Measurements from ENCODE around the gene GAD1.

GAD1 gene

DNA sequence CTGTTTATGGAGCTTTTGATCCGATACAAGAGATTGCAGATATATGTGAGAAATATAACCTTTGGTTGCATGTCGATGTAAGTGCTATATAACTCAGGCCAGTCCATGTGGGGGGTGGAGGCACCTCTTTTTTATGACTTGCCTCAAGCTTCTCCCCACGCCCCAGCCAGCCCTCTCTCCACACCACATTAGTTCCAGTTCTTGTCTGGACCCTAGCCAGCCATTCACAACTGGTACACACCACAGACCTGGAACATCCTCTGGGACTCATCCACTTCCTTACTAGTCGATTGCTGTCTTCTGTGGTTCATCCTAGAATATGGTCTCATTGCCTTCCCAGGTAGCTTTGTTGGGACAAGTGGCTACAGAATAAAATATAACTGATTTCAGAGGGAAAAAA lies 31.0 kb downstream of the GAD1 start:
- DNase-seq: no peak

GRCh38 chr2:170848587-170848986 lies 31.9 kb downstream of the GAD1 start:
- no peak for DNase-seq

DNA sequence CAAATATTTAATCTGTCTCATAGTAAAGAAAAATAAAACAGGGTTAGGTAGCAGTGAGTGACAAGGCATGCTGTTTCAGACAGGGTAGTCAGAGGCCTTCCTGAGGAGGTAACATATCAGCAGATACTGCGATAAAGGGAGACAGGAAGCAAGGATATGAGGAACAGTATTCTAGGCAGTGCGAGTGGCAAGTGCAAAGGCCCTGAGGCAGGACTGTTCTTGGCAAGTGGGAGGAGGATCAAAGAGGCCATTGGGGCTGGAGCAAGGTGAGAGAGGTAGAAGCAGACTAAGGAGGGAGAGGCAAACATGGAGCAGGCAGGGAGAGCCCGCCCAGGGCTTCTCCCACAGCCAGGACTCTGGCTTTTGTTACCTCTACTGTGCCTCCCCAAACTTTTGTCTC lies 33.6 kb downstream of the GAD1 start:
- DNase-seq: no peak

- DNase-seq: no peak
These were observed 34.9 kb downstream of the GAD1 start for GRCh38 chr2:170851635-170852034.

DNA sequence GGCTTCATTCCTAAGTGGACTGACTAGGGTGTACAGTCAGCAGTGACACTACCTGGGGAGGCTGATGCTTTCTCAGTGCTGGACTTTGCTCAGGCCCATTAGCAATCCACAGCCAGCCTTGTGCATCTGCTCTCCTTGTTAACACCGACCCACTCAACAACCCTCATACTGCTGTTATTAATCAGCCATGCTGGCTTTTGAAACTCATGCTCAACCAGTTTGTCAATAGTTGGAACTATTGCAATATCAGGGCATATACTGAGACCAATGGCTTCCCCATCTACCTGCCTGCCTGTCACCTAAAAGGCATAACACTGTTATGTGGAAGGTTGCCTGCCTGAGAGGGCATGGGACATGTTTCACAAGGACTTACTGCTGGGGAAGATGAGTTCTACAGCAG lies 39.4 kb downstream of the GAD1 start:
- no peak for DNase-seq

DNA sequence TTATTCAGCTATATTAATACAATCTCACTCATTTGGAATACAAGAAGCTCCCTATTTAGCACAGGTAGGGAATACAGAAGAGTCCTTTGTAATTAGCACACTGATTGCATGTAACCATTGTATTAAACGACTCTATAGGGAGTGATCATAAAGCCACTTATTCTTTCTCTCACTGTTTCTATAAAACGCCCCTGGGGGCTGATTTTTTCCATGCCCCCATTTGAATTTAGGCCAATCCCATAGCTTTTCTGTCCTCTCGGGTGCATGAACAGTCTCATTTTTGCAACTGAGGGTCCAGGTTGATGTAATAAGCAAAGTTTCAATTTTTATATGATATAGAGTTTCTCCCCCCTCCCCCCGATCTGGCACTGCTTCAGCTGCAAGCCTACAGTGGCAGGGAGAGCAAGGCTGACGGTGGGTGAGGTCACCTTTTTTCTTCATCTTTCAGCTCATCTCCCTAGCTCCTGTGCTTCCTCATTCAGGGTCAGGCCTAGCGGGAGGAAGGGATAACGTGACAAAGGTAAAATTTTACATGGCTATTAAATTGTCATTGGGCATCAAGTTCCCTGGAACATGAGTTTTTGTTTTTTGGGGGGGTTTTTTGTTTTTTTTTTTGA lies 45.7 kb downstream of the GAD1 start:
- no peak for DNase-seq

DNA sequence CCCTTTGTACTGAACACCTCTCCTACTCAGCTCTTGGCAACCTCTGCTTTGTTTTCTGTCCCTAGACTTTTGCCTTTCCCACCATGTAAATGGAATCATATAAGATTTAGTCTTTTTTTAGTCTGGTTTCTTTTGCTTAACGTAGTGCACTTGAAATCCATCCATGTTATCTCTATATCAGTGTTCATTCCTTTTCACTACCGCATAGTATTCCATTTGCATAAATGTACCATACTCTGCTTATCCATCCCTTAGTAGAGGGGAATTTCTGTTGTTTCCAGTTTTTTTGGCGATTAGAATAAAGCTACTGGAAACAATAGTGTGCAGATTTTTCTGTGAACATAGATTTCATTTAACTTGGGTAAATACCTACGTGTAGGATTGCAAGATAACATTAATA lies 46.4 kb downstream of the GAD1 start:
- no peak for DNase-seq

DNA sequence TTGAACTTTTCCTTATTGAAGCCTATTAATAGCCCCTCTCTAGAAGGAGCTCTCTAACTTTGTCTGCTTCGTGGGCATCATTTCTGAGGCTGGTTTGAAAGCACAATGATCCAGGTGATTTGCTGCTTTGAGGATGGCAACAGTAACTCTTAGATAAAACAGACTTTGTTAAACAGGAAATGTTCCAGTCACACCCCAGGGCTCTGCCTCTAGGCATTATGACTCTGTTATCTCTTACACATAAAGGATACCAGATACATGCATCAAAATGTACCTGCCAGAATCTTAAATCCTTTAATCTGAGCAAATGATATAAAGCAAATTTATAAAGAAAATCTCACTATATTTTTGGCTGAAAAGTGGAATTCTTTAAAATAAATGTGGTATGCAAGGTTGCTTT lies 52.3 kb downstream of the GAD1 start:
- DNase-seq: no peak

DNA sequence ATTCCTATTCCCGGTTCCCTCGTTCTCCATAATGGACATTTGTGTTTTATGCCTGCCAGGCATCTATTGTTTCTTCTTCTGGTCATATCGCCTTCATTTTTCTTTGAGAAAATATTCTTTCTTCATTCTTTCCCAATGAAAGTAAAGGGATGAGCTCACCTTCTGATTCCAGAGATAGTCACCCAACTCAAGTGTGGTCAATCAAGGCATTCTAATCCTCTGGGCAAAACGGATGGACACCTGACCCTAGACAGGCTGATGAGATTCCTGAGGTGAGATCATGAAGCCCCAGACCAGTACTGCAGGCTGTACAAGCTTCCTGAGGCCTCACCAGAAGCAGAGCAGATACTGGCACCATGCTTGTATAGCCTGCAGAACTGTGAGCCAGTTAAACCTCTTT lies 52.8 kb downstream of the GAD1 start:
- no peak for DNase-seq

GRCh38 chr2:170873035-170873692 lies 56.5 kb downstream of the GAD1 start:
- DNase-seq: peak; percentile 94

DNA sequence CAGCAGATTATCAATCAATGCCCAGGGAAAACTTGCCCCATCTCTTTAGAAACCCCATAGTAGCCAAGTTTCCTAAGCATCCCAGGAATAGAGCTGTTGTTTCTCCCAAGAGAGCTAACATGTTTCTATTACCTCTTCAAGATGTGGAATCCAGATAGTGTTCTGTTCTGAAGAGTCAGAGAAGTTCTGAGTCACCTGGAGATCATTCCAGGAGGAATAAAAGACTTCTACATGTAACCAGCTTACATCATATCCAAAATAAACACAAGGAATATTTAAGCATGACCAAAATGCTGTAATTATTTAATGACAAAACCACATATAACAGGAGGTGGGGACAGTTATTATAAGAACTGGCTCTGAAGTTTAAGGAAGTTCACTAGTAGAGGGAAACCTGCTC lies 61.4 kb downstream of the GAD1 start:
- DNase-seq: no peak

- no peak for DNase-seq
These were observed 61.8 kb downstream of the GAD1 start for GRCh38 chr2:170878505-170878904.

- DNase-seq: no peak
These were observed 65.2 kb downstream of the GAD1 start for GRCh38 chr2:170881840-170882239.

DNA sequence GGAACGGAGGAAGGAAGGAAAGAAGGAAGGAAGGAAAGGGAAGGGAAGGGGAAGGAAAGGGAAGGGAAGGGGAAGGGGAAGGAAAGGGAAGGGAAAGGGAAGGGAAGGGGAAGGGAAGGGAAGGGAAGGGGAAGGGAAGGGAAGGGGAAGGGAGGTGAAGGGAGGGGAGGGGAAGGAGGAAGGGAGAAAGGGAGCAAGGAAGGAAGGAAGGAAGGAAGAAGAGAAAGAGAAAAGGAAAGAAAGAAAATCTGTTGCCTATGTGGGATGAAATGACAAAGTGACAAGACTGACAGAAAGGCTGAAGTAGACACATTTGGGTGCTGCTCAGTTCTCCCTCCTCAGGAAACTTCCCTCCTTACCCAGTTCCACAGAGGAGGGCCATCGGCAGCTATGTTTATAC lies 66.1 kb downstream of the GAD1 start:
- DNase-seq: no peak

- DNase-seq: no peak
These were observed 67.0 kb downstream of the GAD1 start for GRCh38 chr2:170883683-170884082.

DNA sequence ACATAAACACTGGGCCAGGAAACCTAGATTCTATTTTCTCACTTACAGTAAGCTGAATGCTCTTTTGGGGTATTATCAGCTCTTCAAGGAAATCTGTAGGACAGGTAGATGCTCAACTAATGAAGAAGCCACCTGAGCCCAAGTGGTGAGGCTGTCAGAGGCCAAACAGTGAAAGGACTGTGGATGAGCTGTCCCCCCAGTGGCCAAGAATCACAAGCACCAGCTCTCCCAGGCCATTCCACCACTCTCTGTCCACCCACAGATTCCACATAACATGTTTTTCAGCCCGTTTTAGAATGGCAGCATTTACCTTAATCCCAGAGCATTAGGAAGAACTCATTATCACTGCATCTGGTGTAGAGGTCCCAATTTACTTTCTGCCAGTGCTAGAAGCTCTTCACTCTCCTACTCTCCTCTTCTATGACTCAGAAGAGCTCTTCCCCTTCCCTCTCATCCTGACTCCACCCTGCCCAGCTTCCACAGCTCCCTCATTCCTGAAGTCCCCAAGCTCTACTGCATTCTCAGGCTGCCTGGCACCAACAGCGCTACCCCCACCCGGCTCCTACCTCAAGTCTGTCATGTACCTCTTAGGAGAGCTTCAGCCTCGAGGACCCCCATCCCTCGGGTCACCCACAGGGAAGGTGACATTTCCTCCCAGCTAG lies 68.6 kb downstream of the GAD1 start:
- no peak for DNase-seq

DNA sequence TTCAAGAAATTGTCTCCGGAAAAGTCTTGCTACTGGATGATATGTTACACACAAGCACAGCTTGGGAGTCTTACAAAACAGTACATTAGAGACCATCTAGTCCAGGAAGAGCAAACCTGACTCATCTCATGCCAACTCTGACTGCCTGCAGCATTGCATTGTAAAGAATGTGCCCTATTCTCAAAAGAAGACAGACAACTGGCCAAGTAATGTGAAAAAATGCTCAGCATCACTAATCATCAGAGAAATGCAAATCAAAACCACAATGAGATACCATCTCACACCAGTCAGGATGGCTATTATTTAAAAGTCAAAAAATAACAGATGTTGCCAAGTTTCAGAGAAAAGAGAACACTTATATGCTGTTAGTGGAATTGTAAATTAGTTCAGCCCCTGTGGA lies 69.7 kb downstream of the GAD1 start:
- no peak for DNase-seq

- DNase-seq: no peak
These were observed 70.8 kb downstream of the GAD1 start for GRCh38 chr2:170887496-170887895.

GRCh38 chr2:170887896-170888295 lies 71.2 kb downstream of the GAD1 start:
- no peak for DNase-seq

- no peak for DNase-seq
These were observed 75.2 kb downstream of the GAD1 start for GRCh38 chr2:170891893-170892292.

DNA sequence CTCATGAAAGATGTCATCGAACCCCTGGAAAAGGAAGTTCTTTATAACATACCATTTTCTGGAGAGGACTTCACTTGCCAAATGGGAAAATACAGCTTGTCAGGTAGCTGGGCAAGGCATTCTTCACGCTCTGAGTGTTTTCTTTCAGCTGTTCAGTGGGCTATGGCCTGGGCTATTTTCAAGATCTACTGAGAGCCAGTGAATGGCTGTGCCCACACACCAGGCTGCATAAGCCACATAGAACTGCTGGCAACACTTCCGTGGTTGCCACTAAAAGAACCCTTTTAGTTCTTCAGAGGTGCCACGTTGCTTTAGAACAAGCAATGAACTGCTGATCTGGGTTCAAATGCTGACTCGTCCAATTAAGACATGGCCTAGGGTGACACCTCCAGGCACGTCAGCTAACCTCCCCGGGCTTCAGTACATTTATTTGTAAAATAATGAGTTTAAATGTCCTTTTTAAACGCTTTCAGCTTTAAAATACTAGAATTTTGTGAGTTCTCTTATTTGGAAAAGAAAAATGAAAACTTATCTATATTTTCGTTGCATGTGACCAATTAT lies 75.8 kb downstream of the GAD1 start:
- no peak for DNase-seq

- DNase-seq: no peak
These were observed 78.5 kb downstream of the GAD1 start for GRCh38 chr2:170895023-170895757.

GRCh38 chr2:170896622-170897021 lies 79.9 kb downstream of the GAD1 start:
- no peak for DNase-seq

GRCh38 chr2:170897108-170897507 lies 80.4 kb downstream of the GAD1 start:
- no peak for DNase-seq
